NCI-H460 (cell line): ENCODE results near the gene VAC14. TPM values are rescaled to one million over a fixed set of nuclear protein-coding genes. Genes with fewer than 3 reads are reported as not detected.
"Not testable (repeated sequence)": the region's sequence is repeated elsewhere in the genome, so short reads cannot be mapped to it uniquely, and the experiment has no call there.

Source experiments
- DNase-seq: peaks from one replicate; pipeline ENCODE4 v3.0.0-alpha.2; 2016; ENCODE audit warnings: low read depth; ENCODE audit errors: extremely low read depth
- total RNA-seq: library from RNA; depleted of rRNA; stranded (reverse); fragments of >200 nt; shearing (Covaris generic); gene quantifications from 2 replicates; pipeline ENCODE4 v1.2.3, GENCODE V29; 2014

The VAC14 gene
- total RNA-seq, 1 experiment from 2014 or later = 29.8 TPM

- not testable (repeated sequence) for DNase-seq
Measured at GRCh38 chr16:70670938-70671337, 130.0 kb downstream of the VAC14 start.

- DNase-seq = no peak
Measured at GRCh38 chr16:70670175-70670574, 130.8 kb downstream of the VAC14 start.

DNA sequence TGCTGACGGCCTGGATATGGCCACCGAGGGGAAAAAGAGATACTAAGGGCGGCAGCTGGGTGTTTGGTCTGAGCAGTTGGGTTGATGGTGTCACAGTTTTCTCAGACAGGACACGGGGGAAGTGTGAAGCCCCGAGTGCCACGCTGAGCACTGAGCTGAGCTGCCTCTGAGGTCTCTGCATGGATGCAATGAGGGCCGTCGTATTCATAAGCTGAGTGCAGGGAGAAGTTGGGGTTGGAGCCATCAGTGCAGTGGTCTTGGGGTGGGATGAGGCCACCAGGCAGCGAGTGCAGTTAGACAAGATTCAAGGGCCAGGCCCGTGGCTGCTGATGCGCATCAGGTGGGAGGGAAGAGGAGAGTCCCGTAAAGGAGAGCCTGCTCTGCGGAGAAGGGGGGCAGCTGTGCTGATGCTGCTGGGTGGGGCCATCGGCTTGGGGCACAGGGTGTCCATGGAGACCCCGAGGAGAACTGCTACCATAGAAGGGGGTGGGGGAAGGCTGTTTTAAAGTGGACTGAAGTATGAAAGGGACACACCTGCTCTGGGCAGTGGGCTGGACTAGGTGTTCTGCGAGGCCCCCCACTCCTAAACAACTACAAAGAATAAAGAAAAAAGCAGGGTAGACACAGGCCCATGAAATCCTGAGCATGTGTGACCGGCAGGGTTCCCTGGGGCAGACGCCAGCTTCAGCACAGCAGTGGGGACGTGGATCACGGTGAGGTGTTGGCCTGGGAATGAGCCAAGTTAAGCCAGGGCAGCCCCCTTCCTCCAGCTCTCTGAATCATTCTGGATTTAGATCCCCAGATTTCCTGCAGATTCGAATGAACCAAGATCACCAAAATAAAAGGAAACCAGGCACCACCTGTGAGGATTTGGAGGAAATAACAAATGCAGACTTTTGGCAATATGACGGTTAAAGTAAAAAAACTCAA lies 134.9 kb downstream of the VAC14 start:
- DNase-seq = no peak

GRCh38 chr16:70665113-70665694 lies 135.8 kb downstream of the VAC14 start:
- DNase-seq = no peak

- no peak for DNase-seq
Measured at GRCh38 chr16:70664325-70665112, 136.4 kb downstream of the VAC14 start.

DNA sequence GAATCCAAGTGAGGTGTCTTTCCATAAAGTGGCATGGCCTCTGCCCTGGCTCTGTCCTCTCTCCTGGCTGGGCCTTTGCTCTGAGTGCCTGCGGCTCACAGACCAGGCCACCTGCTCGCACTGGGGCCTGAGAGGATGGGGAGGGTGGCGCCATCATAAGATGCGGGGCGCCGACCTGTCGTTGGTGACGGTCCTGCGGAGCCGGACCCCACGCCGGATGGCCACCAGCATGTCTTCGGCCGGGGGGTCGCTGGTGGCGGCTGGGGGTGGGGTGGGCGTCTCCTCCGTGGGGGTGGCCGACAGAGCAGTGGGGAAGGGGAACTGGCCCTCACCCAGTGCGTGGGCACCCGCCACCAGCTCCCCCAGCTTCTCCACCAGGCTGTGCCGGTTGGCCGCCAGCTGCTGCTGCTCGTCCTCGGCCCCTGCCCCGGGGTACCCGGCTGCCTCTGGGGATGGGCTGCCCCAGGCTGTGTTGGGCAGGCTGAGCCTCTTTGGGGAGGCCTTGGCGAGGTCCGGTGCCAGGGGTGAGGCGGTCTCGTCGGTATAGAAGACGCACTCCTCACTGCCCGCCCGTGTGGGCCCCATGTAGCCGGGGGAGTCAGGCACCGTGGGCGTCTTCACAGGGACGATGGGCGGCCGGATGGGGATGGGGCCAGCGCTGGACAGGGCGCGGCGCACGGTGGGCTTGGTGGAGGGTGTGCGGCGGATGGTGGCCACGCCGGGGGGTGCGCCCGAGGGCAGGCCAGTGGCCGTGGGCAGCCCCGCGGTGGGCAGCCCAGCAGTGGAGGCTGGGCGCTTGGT lies 137.2 kb downstream of the VAC14 start:
- DNase-seq = no peak

DNA sequence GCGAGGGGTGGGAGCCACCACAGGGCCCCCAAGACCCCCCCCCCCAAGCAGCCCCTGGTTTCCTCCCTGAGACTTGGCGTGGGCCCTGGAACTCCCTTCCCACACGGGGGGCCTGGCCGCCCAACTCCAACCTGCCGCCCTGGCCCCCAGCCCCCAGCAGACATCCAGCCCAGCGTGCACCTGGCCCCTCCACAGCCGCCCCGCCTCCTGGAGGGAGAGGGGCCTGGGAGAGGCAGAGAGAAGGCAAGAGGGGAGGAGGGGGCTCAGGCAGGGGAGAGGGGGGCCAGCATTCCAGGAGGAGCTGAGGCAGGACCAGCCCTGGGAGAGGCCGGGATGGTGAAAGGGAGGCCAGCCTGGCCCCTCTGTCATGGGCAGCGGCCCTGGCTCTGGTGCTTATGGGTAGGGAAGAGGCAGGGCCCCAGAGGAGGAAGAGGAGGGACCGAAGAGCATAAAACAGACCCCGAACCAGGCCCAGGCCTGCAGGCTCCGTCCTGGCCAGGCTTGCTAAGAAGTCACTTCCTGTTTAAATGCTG lies 137.9 kb downstream of the VAC14 start:
- no peak for DNase-seq

DNA sequence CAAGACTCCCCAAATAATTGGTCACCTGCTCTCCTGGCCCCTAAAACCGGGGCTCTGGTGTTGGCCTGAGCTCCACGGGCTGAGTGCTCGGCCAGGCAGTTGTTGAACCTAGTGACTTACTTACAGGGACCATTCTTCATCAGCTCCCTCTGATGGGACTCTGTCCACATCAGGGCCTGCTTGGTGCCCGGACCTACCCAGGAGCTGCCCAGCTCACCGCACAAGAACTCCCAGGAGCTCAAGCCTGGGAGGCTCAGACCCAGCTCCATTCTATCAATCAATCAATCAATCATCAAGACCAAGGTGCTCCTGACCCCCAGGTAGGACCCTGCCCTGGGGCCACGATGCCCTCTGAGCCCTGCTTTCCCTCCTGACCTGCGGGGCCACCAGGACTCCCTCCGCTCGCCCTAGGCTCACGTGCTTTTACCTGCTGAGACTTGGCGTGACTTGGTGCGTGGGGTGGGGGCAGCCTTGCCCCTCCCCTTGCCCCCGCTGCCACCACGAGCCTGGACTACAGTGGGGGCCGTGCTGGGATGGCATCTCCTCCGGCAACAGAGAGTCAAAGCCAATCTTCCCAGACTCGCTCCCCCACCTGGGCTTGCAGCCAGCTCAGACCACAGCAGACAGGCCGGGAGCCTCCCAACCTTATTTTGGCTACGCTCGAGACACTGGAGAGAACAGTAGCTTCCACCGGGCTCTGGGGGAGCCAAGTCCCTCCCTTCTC lies 138.9 kb downstream of the VAC14 start:
- DNase-seq = no peak

DNA sequence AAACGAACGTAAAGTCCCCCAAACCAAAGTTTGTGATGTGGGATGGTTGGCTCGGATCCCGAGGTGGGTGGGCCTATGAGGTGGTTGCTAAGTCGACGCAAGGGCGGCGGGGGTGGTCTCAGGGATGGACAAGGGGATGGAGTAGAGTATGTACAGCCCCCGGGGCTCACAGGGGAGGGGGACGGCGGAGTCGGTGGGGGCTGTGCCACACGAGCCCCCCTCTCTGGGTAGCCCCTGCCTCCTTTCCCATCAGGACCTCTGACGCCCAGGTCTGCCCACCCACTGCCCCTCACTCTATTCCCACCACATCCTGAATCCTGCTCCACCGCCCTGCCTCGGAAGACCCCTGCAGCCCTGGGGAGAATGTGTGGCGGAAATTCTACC lies 139.4 kb downstream of the VAC14 start:
- DNase-seq = no peak

DNA sequence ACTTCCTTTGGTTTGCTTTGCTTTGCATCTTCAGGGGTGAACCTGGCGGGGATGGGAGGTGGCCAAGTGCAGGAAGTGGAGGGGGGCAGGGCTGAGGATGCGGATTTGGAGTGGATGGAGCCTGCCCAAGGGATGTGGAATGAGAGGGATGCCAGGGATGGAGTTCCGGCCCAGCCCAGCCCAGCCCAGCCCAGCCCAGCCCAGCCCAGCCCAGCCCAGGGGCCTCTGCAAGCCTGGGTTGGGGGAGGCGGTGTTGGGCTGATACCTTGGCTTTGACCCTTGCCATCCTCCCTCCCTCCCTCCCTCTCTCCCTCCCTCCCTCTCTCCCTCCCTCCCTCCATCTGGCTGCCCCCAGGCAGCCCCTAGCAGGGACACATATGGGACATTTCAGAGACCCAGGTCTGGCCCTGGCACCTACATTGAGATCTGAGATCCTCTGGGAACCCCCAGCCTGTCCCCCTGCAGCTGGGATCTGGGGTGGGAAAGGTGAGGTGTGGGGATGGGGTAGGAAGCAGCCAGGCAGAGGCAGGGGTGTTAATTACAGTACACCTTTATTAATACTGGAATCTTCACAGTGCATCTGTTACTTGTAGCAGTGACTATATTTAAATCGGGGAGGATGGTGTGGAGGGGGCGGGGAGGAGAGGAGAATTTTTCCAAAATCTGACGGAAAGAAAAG lies 140.1 kb downstream of the VAC14 start:
- no peak for DNase-seq

GRCh38 chr16:70659953-70660671 lies 140.8 kb downstream of the VAC14 start:
- DNase-seq = no peak

- no peak for DNase-seq
Measured at GRCh38 chr16:70659546-70659945, 141.4 kb downstream of the VAC14 start.

DNA sequence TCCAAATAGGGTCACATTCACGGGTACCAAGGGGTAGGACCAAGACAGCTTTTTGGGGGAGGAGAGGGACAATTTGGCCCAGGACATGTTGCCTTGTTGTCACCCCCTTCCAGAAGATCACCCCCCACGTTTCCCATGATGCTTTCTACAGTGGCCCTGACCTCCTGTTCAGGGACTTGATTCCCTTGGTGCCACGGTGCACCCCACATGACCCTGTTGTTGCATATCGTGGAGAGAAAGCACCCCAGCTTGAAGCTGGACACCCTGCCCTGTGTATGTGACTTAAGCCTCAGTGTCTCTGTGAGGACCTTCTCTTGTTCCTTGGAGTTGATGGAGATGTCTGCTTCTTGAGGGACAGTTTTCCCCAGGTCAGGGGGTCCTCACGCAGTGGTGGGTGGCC lies 142.0 kb downstream of the VAC14 start:
- no peak for DNase-seq

DNA sequence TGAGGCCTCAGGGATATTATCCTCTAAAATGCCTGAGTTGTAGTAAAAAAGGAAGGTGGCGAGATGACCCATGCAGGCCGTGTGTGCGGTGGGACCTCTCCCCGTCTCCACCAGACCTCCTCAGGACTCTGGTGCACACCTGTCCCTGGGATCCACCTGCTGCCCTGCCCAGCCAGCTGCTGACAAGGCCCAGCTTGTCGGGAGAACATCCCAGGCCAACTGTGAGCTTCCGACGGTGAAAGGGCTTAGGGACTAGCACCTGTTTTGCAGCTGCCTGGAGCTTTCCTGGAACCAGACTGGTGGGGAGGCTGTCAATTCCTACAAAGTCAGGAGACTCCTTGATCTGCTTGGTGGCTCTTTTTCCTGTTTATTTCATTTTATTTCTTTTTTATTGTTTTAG lies 143.0 kb downstream of the VAC14 start:
- no peak for DNase-seq

DNA sequence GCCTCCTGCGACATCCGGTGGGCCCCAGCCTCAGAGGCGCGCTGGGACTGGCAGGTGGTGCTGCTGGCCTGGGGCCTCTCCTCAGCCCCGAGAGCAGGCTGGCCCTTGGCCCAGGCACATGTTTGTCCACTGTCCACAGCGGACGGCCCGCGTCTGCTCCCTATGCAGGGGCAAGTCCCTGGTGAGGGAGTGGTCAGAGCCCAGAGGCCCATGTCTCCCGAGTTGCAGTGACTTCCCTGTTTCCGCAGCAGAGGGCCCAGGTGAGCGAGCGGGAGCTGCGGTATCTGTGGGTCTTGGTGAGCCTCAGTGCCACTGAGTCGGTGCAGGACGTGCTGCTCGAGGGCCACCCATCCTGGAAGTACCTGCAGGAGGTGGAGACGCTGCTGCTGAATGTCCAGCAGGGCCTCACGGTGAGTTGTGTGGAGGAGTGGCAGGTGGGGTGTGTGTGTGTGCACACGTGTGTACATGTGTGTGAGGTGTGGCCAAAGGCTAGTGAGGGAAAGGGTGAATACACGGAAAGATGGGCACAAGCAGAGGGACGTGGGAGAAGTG lies 144.2 kb downstream of the VAC14 start:
- DNase-seq = no peak

DNA sequence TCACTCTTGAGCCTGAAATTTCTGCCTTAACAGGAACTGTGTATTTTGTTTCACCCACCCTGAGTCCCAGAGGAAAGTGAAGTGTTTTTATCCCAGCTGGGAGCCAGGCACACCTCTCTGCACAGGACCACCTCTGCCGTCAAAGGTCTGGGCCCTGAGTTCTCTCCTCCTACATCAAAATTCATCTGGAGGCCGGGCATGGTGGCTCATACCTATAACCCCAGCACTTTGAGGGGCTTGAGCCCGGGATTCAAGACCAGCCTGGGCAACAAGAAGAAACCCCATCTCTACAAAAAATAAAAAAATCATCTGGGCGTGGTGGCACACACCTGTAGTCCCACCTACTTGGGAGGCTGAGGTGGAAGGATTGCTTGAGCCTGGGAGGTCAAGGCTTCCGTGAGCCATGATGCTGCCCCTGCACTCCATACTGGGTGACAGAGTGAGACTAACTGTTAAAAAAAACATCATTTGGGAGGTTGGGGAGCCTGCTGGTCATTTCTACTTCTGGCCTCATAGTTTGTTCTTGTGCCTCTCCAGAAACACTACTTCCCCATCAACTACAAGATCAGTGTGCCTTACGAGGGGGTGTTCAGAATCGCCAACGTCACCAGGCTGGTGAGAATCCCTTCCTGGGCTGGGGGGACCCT lies 144.8 kb downstream of the VAC14 start:
- no peak for DNase-seq
